KOPT-K1 (cell line): ENCODE measurements around the gene PDP2.

Experiments used
- H3K27ac ChIP-seq: fragments of 200-600 bp; sonication (generic); 2 replicates; pipeline ENCODE4 v1.5.1; 2016; ENCODE audit warnings: antibody characterized with exemption, mild to moderate bottlenecking, low read depth, low read length; ENCODE audit not compliant: poor library complexity, severe bottlenecking
- H3K36me3 ChIP-seq: fragments of 200-600 bp; sonication (generic); 2 replicates; pipeline ENCODE4 v1.5.1; 2017; ENCODE audit warnings: antibody characterized with exemption, mild to moderate bottlenecking, low read length, moderate library complexity; ENCODE audit not compliant: insufficient read depth
- H3K9me3 ChIP-seq: fragments of 200-600 bp; sonication (generic); 2 replicates; pipeline ENCODE4 v1.5.1; 2017; ENCODE audit warnings: antibody characterized with exemption, low read length, mild to moderate bottlenecking; ENCODE audit not compliant: insufficient read depth, poor library complexity, severe bottlenecking

Gene PDP2

DNA sequence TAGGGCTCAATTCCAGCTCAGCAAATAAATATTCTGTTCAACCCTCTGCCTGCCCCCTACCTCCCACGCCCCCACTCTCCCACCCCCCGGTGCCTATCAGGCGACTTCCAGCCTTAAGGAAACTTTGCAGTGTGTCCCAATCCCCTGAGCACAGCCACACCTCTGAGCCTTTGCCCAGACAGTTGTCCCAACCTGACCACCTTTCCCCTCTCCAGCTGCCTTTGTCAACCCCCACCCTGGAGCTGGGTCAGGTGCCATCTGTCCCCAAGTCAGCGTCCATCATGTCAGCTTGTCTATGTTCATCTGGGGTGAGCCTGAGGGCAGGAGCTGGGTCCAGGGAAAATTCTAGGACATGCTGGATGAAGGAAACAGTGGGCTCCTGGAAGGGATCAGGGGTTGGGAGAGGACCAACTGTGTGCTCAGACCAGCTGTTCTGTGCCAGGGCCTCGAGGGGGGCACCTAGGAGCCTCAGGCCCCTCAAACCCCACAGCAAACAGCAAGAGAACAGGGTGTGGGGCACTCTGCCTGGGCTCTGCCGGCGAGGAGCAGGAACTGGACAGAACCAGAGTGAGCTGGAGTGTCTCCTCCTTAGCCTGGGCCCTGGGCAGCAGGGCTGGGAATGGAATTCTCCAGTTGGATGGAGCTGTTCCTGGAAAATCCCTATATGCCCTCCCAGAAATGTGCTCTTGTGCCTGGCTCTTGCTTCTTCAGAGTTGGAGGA lies 20.6 kb downstream of the PDP2 start:
- H3K27ac ChIP-seq: no peak overlapping the region
- H3K9me3 ChIP-seq: no peaks in the 10 kb centered on the region
- H3K36me3 ChIP-seq: no peaks in the 10 kb centered on the region

DNA sequence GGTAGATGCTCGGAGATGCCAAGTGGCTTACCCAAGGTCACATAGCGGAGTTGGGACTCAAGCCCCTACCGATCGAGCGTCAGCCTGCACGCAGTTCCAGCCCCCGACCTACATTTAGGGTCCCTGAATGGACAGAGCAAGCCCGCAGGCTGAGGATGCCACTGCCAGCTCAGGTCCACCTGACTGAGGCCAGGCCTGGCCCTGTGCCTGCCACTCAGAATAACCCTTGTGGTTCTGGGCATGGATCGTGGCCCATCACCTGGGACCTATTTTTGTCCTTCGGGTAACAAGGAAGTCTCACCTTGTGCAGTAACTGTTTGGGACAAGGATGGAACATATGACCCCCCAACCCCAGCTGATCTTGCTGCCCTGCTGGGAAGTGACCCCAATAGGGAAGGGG lies 21.3 kb downstream of the PDP2 start:
- Histone ChIP-seq H3K27ac (no peak overlapping the region), H3K36me3 (no peaks in the 10 kb centered on the region), H3K9me3 (no peaks in the 10 kb centered on the region)

DNA sequence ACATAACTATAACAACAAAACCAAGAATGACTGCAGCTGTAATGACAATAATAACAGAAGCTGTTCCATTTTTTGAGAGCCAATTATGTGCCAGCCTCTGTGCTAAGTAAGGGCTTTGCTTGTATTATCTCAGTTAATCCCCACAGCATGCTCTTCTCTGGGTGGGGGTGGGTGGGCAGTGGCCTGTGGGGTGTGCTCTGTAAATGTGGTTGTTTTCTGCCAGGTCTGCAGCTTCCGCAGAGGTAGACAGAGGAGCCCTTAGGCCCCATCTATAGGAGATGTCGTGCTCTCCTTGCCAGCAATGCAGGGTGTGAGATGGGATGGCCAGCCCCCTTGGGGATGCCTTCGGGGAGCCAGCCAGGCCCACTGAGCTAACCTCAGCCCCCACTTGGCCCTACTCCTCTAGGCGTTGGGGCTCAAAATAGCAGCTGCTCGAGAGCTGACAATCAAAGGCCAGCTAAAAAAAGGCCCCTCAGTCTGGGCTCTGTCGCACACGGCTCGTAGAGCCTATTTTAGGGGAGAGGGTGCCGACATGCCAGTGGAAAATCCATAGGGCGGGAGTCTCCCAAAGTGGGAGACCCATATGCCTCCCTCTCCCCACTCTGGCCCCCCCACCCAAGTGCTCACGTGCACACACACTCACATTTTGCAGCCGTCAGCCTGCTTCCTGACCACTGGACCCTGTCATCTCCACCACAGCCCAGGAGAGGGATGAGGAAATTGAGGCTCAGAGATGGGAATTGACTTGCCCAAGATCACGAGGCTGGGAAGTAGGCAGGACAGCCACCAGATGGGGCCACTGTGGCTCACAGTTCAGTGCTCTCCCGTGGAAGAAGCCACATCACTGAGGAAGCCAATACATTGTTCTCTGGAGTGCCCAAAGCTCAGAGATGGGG lies 22.6 kb downstream of the PDP2 start:
- no peak overlapping the region for H3K27ac ChIP-seq
- H3K9me3 ChIP-seq: no peaks in the 10 kb centered on the region
- H3K36me3 ChIP-seq: no peaks in the 10 kb centered on the region

DNA sequence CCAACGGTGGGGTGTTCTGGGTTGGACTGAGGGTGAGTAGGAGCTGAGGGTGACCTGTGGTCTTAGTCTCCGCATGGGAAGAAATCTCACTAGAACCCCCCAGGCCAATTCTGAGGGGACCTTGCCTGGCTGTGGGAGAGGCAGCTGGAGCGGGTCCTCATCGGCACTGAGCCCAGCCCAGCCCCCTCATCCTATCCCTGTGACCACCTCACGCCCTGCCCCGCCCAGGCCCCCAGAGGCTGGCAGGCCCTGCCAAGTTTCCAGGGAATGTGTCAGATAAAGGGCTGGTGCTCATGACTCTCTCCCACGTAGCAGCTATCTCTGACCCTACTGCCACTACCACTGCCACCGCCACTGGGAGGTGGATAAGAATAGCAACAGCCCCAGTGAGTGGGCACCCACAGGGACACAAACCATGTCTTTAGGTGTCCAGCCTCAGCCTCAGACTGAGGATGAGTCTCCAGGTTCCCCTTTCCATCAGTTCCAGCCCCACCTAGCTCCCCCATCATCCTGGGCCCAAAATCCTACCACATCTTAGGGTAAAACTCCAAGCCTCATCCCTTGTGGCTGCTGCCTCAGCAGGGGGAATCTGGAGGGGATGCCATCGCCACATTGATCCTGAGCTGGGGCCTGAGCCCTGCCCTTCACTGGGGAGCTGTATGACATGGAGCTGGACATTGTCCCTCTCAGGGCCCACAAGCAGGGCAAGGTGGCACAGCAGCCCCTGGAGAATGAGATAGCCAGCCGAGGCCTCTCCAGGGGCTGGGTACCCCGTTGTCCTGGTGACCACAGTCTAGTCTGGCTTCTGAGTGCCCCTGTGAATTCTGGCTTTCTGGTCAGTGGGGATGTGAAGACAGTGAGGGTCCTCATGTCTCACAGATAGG lies 23.5 kb downstream of the PDP2 start:
- Histone ChIP-seq H3K27ac (no peak overlapping the region), H3K9me3 (no peaks in the 10 kb centered on the region), H3K36me3 (no peaks in the 10 kb centered on the region)

DNA sequence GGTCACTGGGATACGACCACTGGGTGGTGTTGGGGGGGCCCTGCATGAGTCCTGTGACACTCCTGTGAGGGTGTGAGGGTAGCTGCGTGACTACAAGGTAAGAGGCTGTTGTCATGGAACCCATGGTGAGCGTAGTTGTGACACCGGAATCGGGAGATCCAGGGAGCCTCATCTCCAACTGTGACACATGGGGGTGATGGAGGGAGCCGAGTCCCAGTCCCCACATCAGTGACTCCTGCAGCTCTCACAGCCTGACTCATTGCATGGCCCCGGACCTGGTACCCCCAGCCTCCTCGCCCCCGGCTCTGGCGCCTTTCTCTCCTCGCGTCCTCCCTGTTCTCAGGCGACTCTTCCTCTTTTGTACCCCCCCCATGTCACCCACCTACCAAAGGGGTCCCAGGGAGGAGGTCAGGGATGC lies 24.1 kb downstream of the PDP2 start:
- no peaks in the 10 kb centered on the region for H3K9me3 ChIP-seq
- H3K36me3 ChIP-seq: no peaks in the 10 kb centered on the region
- H3K27ac ChIP-seq: no peak overlapping the region

DNA sequence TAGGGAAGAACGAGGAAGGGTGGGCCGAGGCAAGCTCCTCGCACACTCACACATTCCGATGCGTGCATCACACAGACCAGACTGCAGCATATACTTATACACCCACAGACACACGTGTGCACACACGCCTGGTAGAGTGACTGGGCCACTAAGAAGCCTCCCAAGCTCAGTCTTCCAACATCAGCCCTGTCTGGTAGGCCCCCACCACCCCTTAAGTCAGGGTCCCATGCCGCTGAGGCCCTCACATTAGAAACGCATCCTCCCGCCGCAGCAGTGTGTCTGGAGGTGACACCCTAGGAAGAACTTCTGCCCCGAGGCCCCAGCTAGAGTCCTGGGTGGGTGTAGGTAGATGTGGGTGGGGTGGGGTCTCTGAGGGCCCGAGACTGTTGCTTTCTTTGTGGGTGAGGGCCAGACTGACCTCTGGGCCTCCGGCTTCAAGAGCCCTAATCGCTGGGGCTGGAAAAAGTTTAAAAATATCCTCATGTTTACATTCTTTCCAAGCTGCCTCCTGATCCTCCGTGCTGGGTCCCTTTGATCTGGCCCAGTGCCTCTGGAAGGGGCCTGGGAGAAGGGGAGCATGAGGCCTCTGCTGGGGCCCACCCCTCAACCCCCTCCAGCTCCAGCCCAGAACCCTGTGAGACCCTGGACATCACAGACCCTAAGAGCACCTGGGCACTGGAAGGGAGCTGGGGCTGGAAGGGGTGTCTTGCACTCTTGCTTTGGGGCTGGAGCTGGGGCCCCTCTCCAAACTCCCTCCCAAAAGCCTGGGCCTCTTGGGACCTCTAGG lies 24.7 kb downstream of the PDP2 start:
- H3K36me3 ChIP-seq: no peaks in the 10 kb centered on the region
- H3K9me3 ChIP-seq: no peaks in the 10 kb centered on the region
- H3K27ac ChIP-seq: peak overlapping the region; percentile 7

DNA sequence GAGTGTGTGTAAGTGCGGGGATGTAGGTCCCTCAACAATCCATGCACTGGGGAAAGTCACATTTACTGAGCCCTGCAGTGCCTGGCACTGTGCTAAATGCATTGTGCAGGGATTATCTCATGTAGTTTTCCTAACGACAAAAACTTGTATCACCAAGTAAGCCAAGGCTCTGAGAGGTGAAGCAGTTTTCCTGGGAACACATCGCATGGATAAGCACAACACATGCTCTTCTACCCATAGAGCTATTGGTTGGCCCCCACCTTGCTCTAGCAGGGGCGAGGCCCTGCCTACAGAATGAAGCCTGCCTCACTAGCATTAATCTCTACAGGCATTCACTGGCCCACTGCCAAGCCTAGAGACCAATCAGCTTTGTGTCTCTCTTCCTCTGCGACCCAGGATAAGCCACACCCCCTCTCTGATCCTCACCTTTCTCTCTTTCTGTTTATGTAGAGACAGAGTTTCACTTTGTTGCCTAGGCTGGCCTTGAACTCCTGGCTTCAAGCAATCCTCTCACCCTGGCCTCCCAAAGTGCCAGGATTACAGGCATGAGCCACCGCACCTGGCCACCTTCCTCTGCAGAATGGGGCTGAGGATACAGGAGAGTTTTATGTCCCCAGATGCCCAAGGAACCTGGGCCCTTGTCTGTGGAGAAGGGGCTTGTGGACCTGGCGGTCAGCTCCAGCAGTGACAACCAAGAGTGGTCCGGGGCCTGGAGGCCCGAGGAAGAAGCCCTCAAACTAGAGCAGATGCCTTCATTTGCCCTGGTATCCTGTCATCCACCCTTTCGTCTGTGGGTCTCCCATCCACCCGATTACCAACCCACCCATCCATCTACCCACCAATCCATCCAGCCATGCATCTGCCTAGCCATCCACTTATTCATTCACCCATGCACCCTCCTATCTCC lies 25.6 kb downstream of the PDP2 start:
- Histone ChIP-seq H3K36me3 (no peaks in the 10 kb centered on the region), H3K9me3 (no peaks in the 10 kb centered on the region), H3K27ac (peak overlapping the region; percentile 7)

DNA sequence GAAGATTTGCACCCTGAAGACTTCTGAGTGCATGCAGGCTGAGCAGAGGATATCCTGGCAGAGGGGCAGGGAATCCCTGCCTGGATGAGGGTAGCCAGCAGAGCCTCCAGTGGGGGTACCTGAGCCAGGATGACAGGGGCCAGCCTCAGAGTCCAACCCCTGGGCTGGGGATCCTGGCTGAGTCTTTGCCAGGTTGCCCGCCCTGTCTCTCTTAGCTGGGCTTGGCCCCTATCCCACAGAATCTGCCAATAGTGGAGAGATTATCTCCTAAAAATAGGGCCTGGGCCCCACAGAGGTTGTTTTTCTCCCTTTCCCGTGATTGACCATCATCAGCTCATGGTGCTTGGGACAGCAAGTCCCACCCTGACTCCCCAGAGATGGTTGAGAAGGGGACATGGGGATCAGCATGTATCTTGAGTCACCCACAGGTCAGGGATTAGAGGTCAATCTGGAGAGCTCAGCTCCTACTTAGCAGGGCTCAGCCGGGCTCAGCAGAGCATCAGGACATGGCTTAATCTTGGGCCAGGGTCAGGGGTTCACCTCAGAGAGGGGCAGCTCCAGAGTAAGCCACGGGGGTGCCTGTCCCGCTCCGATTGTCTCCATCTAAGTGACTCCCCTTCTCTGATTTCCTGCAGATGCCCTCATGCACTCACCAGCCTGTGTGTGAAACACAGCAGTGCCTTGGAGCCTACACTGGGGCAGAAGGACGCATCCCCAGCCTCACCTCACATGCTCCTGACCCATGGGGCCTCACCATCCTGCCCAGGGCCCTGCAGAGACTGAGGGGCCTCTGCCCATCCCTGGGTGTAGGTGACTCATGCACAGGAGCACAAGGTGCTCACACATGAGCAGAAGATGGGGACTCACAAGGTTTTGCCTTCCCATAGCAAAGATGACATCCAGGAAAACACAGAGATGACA lies 26.9 kb downstream of the PDP2 start:
- H3K27ac ChIP-seq: no peak overlapping the region
- H3K9me3 ChIP-seq: no peaks in the 10 kb centered on the region
- H3K36me3 ChIP-seq: no peaks in the 10 kb centered on the region

DNA sequence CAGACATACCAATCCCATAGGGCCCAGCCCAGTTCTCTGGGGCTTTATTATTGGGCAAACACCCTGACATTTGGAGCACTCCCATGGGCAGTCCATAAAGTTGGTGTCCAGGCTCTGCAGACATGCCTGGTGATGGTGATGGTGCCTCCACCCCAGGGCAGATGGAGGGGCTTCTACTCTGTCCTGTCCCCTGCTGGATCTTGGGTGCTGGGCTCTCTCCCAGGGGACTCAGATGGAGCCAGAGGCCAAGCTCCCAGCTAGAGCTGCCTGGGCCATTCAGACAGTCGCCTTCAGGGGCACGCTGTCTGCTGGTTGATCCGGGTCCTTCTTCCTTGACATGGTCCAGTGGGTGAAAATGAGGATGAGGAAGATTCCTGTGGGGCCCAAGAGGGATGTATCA lies 27.8 kb downstream of the PDP2 start:
- Histone ChIP-seq H3K9me3 (no peaks in the 10 kb centered on the region), H3K27ac (no peak overlapping the region), H3K36me3 (no peaks in the 10 kb centered on the region)

DNA sequence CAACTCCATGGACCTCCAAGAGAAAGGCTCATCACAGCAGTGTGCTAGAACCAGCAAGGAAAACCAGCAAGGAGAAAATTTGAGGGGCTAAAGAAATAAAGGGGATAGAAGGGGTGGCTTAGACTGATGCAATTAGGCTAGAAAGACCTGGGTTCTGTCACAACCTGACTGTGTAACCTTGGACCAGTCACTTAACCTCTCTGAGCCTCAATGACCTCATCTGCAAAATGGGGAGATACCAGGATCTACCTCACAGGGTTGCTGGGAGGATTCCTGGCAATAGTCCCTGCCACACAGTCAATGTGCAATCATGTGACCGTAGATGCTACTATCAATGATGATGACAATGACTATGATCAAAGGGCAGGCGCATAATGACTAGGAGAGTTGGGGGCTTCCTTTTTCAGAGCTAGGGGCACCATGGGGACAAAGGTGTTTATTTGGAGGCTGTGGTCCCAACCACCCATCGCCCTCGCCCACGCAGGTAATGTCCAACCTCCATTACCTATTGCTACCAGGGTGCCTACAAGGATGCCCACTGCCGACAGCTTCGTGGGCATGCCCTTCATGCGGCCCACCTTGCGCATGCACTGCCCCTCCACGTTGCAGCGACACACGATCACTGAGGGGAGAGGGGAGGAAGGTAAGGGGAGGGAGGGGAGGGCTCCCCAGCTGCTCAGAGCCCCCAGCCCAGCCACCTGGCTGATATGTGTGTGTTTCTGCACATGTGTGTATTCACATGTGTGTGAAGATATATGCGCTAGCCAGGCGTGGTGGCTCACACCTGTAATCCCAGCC lies 28.6 kb downstream of the PDP2 start:
- no peak overlapping the region for H3K27ac ChIP-seq
- no peaks in the 10 kb centered on the region for H3K9me3 ChIP-seq

DNA sequence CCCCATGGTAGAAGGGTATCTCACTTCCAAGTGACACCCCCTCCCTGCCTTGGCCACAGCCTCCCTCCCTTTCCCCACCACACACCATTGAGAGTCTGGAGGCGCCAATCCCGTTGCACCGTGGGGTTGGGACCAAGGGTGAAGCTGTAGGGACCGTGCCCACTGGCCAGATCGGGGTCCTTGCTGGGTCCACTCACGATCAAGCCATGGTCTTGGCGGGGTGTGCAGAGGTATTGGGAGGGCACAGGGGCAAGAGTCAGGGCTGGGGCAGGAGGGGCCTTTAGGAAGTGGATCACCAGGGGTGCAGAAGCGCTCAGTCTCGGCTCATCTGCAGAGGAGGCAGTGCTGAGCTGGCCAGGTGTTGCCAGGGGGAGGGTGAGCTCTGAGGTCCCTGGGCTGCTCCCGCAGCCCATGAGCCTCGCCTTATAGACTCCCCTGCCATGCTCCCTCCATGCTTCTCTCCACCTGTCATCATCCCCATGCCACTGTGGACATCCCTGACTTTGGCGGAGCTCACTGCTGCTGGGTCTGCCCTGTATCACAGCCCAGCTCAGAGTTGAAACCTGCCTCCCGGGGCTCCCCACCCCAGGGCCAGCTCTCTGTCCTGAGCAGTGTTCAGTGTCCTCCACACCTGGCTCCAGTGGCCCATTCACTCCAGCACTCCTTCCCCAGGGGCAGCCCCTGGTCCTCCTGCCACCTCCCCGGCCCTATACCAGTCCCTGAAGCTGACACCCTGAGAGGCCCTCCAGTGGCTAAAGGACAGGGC lies 30.0 kb downstream of the PDP2 start:
- H3K27ac ChIP-seq: no peak overlapping the region
- H3K9me3 ChIP-seq: no peaks in the 10 kb centered on the region
- H3K36me3 ChIP-seq: no peaks in the 10 kb centered on the region

More for the DNA sequence above, 28.6 kb downstream of the PDP2 start:
- H3K36me3 ChIP-seq: no peaks in the 10 kb centered on the region

DNA sequence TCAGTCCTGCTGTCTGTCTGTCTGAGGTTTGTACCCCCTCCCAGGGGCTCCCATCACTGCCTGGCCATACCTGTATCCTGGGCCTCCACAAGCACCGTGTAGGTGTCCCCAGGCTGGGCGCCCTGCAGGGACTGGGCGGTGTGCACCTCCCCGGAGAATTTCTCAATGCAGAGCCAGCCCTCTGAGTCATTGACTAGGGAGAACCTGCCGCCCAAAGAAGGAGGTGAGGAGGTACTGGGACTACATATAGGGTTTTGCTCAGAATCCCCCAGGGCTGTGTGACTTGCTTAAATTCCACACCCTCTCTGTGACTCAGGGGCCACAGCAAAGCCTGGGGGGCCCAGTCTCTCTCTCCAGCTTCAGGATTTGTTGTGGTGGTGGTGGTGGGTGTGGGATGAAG lies 30.8 kb downstream of the PDP2 start:
- Histone ChIP-seq H3K36me3 (no peaks in the 10 kb centered on the region), H3K9me3 (no peaks in the 10 kb centered on the region), H3K27ac (no peak overlapping the region)
